ENCODE results near the gene MARCHF2. TPM values are rescaled to one million over a fixed set of nuclear protein-coding genes. Genes with fewer than 3 reads are reported as not detected.
A peak's percentile ranks its signal among the peaks of the same experiment; 100 is the strongest.

The MARCHF2 gene
- total and polyA plus RNA-seq, 8 donors, result 8.8 to 22.6 (median 11.4) TPM

- 86 to 90% methylated on average over 11 of the region's 11 CpGs for WGBS, 2 donors
- no peak for TF ChIP-seq CTCF (IDR thresholded peaks at IDR 0.05)
- Histone ChIP-seq H3K27me3 (no peaks in the 10 kb centered on the region), H3K27ac (no peak overlapping the region), H3K4me1 (peaks cover 0 to 12% (median 0%) of the 10 kb centered on the region in 3 donors), H3K4me3 (no peak overlapping the region), H3K36me3 (peaks cover 10 to 49% (median 22%) of the 10 kb centered on the region in 3 donors), H3K9me3 (no peaks in the 10 kb centered on the region)
- DNase-seq (peak in 2 of 6 donors; percentile 8 to 19), ATAC-seq (no peak), FAIRE-seq (no peak)
- intact Hi-C loops (cut with DNase I), result no loop called here
These were observed 69.6 kb downstream of the MARCHF2 start for GRCh38 chr19:8482696-8483095.

- no peak for FAIRE-seq
- peaks cover 10 to 54% (median 22%) of the 10 kb centered on the region in 3 donors for H3K36me3 ChIP-seq
- no peaks in the 10 kb centered on the region for H3K27me3 ChIP-seq
- intact Hi-C loops (cut with DNase I), result no loop called here
- peaks cover 0 to 12% (median 0%) of the 10 kb centered on the region in 3 donors for H3K4me1 ChIP-seq
- ATAC-seq, result no peak
- DNase-seq, result peak in 1 of 6 donors; percentile 2
- 89 to 93% methylated on average over 8 of the region's 8 CpGs for WGBS, 2 donors
- no peak for TF ChIP-seq CTCF (IDR thresholded peaks at IDR 0.05)
- H3K9me3 ChIP-seq, result no peaks in the 10 kb centered on the region
- H3K27ac ChIP-seq, result no peak overlapping the region
- H3K4me3 ChIP-seq, result no peak overlapping the region
These were observed 70.1 kb downstream of the MARCHF2 start for GRCh38 chr19:8483165-8483564.

- Histone ChIP-seq H3K9me3 (no peaks in the 10 kb centered on the region), H3K4me3 (no peak overlapping the region), H3K36me3 (peaks cover 10 to 56% (median 22%) of the 10 kb centered on the region in 3 donors), H3K4me1 (peaks cover 0 to 12% (median 0%) of the 10 kb centered on the region in 3 donors), H3K27ac (no peak overlapping the region), H3K27me3 (no peaks in the 10 kb centered on the region)
- no peak for TF ChIP-seq CTCF (IDR thresholded peaks at IDR 0.05)
- WGBS, 2 donors, result 91 to 97% methylated on average over 18 of the region's 18 CpGs
- FAIRE-seq (no peak), DNase-seq (peak in 3 of 6 donors; percentile 18 to 50 (median 41)), ATAC-seq (peak in 1 of 4 donors; percentile 28)
- intact Hi-C loops (cut with DNase I), result no loop called here
These were observed 71.3 kb downstream of the MARCHF2 start for GRCh38 chr19:8484331-8484894.

- intact Hi-C loops (cut with DNase I), result no loop called here
- WGBS, 2 donors, result 97 to 98% methylated on average over 62 of the region's 62 CpGs
- peaks cover 10 to 56% (median 22%) of the 10 kb centered on the region in 3 donors for H3K36me3 ChIP-seq
- DNase-seq (peak in 3 of 6 donors; percentile 40 to 56 (median 55)), FAIRE-seq (no peak), ATAC-seq (no peak)
- H3K9me3 ChIP-seq, result no peaks in the 10 kb centered on the region
- TF ChIP-seq CTCF (IDR thresholded peaks at IDR 0.05), result no peak
- H3K27me3 ChIP-seq, result no peaks in the 10 kb centered on the region
- H3K4me1 ChIP-seq, result peaks cover 0 to 7% (median 0%) of the 10 kb centered on the region in 3 donors
- H3K4me3 ChIP-seq, result no peak overlapping the region
- no peak overlapping the region for H3K27ac ChIP-seq
These were observed 72.7 kb downstream of the MARCHF2 start for GRCh38 chr19:8485561-8486371.
